Testis (tissue), 3 donors: ENCODE data around the gene CHADL. TPM values are rescaled to one million over a fixed set of nuclear protein-coding genes. Genes with fewer than 3 reads are reported as not detected.

Experiments used
- DNase-seq: peaks from one replicate; pipeline ENCODE4 v3.0.0-alpha.2; 2019
- H3K27ac ChIP-seq, 2 donors: fragments of 200-600 bp; sonication (generic); one replicate each; pipeline ENCODE4 v1.5.1; 2019
- H3K27me3 ChIP-seq: fragments of 200-600 bp; sonication (generic); one replicate; pipeline ENCODE4 v1.5.1; 2019
- H3K36me3 ChIP-seq: fragments of 200-600 bp; sonication (generic); one replicate; pipeline ENCODE4 v1.5.1; 2017; ENCODE audit warnings: low read depth; ENCODE audit errors: missing control alignments
- H3K4me1 ChIP-seq: fragments of 200-600 bp; sonication (generic); one replicate; pipeline ENCODE4 v1.5.1; 2019
- H3K4me3 ChIP-seq, 2 donors: fragments of 200-600 bp; sonication (generic); one replicate each; pipeline ENCODE4 v1.5.1; 2017 to 2019
- H3K9me3 ChIP-seq: fragments of 200-600 bp; sonication (generic); one replicate; pipeline ENCODE4 v1.5.1; 2017
- CTCF ChIP-seq, 3 experiments: fragments of 450-650 bp in 2 of 3; fragments of 200-600 bp in 1 of 3; sonication (generic) in 1 of 3; IDR thresholded peaks; one replicate each; pipeline ENCODE4 v1.5.1; 2016 to 2019; ENCODE audit warnings: antibody characterized with exemption in 3 of 3, mild to moderate bottlenecking in 2 of 3, moderate library complexity in 1 of 3
- POLR2A ChIP-seq: fragments of 450-650 bp; IDR thresholded peaks from one replicate; pipeline ENCODE4 v1.6.1; 2017; ENCODE audit warnings: antibody characterized with exemption, mild to moderate bottlenecking, moderate library complexity
- WGBS, 2 donors: methylation state at CpG; one replicate each; pipeline ENCODE4 v1.1.5; 2018; 5-methylcytosine and 5-hydroxymethylcytosine counted together
- intact Hi-C: fragments of 100-400 bp; cut with DNase I; formaldehyde crosslinking; loops from one replicate; pipeline ENCODE4 v1.15.1; 2023; ENCODE audit warnings: low total_unique reads
- polyA plus RNA-seq: library from polyadenylated mRNA; stranded (reverse); fragments of 350-450 nt; fragmentation: Illumina TruSeq; extraction: RNeasy Lipid Tissue Mini Kit (QIAGEN cat#74804); gene quantifications from one replicate; pipeline ENCODE4 v1.2.3, GENCODE V29; 2014; ENCODE audit warnings: low read depth, low replicate concordance; ENCODE audit not compliant: insufficient read depth
- total RNA-seq, 2 donors: library from RNA; depleted of rRNA; stranded (reverse); fragments of >200 nt; gene quantifications; one replicate each; pipeline ENCODE4 v1.2.3, GENCODE V29; 2016

The CHADL gene
- total and polyA plus RNA-seq, 3 donors from 2014 or later = 6.5 to 12.8 (median 9.1) TPM

- Histone ChIP-seq H3K36me3 (no peaks in the 10 kb centered on the region), H3K27ac (no peak overlapping the region), H3K4me3 (no peak overlapping the region), H3K4me1 (no peaks in the 10 kb centered on the region), H3K9me3 (no peaks in the 10 kb centered on the region), H3K27me3 (no peaks in the 10 kb centered on the region)
- 86 to 88% methylated on average over 8 of the region's 8 CpGs for WGBS, 2 donors
- TF ChIP-seq CTCF (IDR thresholded peaks at IDR 0.05) = no peak
- TF ChIP-seq POLR2A = no peak
- no peak for DNase-seq
- intact Hi-C loops = no loop called here
Measured at GRCh38 chr22:41252365-41252764, 11.6 kb upstream of the CHADL start.

- no peak overlapping the region for H3K27ac ChIP-seq
- DNase-seq = no peak
- no peak overlapping the region for H3K4me3 ChIP-seq
- H3K27me3 ChIP-seq = no peaks in the 10 kb centered on the region
- no peak for TF ChIP-seq CTCF (IDR thresholded peaks at IDR 0.05)
- TF ChIP-seq POLR2A = no peak
- H3K36me3 ChIP-seq = no peaks in the 10 kb centered on the region
- WGBS, 2 donors = 82 to 97% methylated on average over 12 of the region's 12 CpGs
- H3K9me3 ChIP-seq = no peaks in the 10 kb centered on the region
- intact Hi-C loops = no loop called here
- no peaks in the 10 kb centered on the region for H3K4me1 ChIP-seq
Measured at GRCh38 chr22:41250127-41250526, 9.4 kb upstream of the CHADL start.

GRCh38 chr22:41249442-41249841, 8.7 kb upstream of the CHADL start:
- H3K9me3 ChIP-seq = no peaks in the 10 kb centered on the region
- no peak for TF ChIP-seq POLR2A
- no peak for TF ChIP-seq CTCF (IDR thresholded peaks at IDR 0.05)
- no peaks in the 10 kb centered on the region for H3K36me3 ChIP-seq
- no peak overlapping the region for H3K4me3 ChIP-seq
- no peak for DNase-seq
- intact Hi-C loops = no loop called here
- H3K27ac ChIP-seq = no peak overlapping the region
- H3K27me3 ChIP-seq = no peaks in the 10 kb centered on the region
- no peaks in the 10 kb centered on the region for H3K4me1 ChIP-seq
- WGBS, 2 donors = 83 to 100% methylated on average over 4 to 14 of the region's 14 CpGs

GRCh38 chr22:41248758-41249157, 8.0 kb upstream of the CHADL start:
- Histone ChIP-seq H3K4me3 (no peak overlapping the region), H3K27me3 (no peaks in the 10 kb centered on the region), H3K36me3 (no peaks in the 10 kb centered on the region), H3K4me1 (no peaks in the 10 kb centered on the region), H3K9me3 (no peaks in the 10 kb centered on the region), H3K27ac (no peak overlapping the region)
- no peak for DNase-seq
- TF ChIP-seq POLR2A (no peak), CTCF (IDR thresholded peaks at IDR 0.05) (no peak)
- intact Hi-C loops = no loop called here
- WGBS, 2 donors = 95% methylated on average over 10 of the region's 10 CpGs; no CpG with 5 or more reads in 1 of the 2 donors

GRCh38 chr22:41248314-41248713, 7.6 kb upstream of the CHADL start:
- Histone ChIP-seq H3K27ac (no peak overlapping the region), H3K4me1 (no peaks in the 10 kb centered on the region), H3K4me3 (no peak overlapping the region), H3K9me3 (no peaks in the 10 kb centered on the region), H3K27me3 (no peaks in the 10 kb centered on the region), H3K36me3 (no peaks in the 10 kb centered on the region)
- no peak for TF ChIP-seq POLR2A
- TF ChIP-seq CTCF (IDR thresholded peaks at IDR 0.05) = no peak
- WGBS, 2 donors = 88% methylated on average over 14 of the region's 15 CpGs; no CpG with 5 or more reads in 1 of the 2 donors
- intact Hi-C loops = no loop called here
- no peak for DNase-seq
